Liver (tissue), 3 donors: ENCODE results near the gene NCOA6.

Experiments
- ATF3 ChIP-seq: IDR thresholded peaks from 2 replicates; pipeline ENCODE4 v1.6.1; 2016; ENCODE audit warnings: antibody characterized with exemption
- EGR1 ChIP-seq, 2 donors: IDR thresholded peaks; 2 replicates each; pipeline ENCODE4 v1.6.1; 2016 to 2018; ENCODE audit warnings: antibody characterized with exemption in 2 of 2, low read depth in 2 of 2
- FOXA1 ChIP-seq: IDR thresholded peaks from 2 replicates; pipeline ENCODE4 v1.6.1; 2016; ENCODE audit warnings: antibody characterized with exemption
- GABPA ChIP-seq, 2 donors: IDR thresholded peaks in 1 of 2; conservative IDR thresholded peaks in 1 of 2; 2 replicates each; pipeline ENCODE4 v1.6.1; 2016; ENCODE audit warnings: antibody characterized with exemption in 2 of 2, mild to moderate bottlenecking in 1 of 2, moderate library complexity in 1 of 2
- HNF4A ChIP-seq, 2 donors: conservative IDR thresholded peaks; 2 replicates each; pipeline ENCODE4 v1.6.1; 2016; ENCODE audit warnings: antibody characterized with exemption in 2 of 2, mild to moderate bottlenecking in 2 of 2
- JUND ChIP-seq, 2 donors: IDR thresholded peaks; 2 replicates each; pipeline ENCODE4 v1.6.1; 2016; ENCODE audit warnings: antibody characterized with exemption in 2 of 2
- MAX ChIP-seq: IDR thresholded peaks from 2 replicates; pipeline ENCODE4 v1.6.1; 2016; ENCODE audit warnings: antibody characterized with exemption
- RAD21 ChIP-seq, 2 donors: IDR thresholded peaks; 2 replicates each; pipeline ENCODE4 v1.6.1; 2016; ENCODE audit warnings: antibody characterized with exemption in 2 of 2, mild to moderate bottlenecking in 2 of 2
- TAF1 ChIP-seq: conservative IDR thresholded peaks from 2 replicates; pipeline ENCODE4 v1.6.1; 2016; ENCODE audit warnings: antibody characterized with exemption, mild to moderate bottlenecking
- YY1 ChIP-seq: IDR thresholded peaks from 2 replicates; pipeline ENCODE4 v1.6.1; 2016; ENCODE audit warnings: antibody characterized with exemption, mild to moderate bottlenecking
- TF ChIP-seq, protein P1 (sequence below): IDR thresholded peaks from 2 replicates; pipeline ENCODE4 v1.6.1; 2016; ENCODE audit warnings: antibody characterized with exemption
- TF ChIP-seq, protein P2 (sequence below): fragments of 150-350 bp; IDR thresholded peaks from 2 replicates; pipeline ENCODE4 v1.5.1; 2017; ENCODE audit warnings: improper control_type of control experiment, low read depth, low read length; ENCODE audit not compliant: missing input control
- donor health status: healthy.
- donor health status: healthy.

DNA sequence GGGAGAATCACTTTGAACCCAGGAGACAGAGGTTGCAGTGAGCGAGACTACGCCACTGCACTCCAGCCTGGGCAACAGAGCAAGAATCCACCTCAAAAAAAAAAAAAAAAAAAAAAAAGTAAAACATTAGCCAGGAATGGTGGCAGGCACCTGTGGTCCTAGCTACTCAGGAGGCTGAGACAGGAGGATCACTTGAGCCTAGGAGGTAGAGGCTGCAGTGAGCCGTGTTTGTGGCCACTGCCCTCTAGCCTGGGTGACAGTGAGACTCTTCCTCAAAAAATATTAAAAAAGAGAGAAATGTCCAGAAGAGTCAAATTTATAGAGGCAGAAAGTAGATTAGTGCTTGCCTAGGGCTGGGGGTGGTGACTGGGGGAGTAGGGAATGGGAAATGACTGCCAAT, 141.8 kb downstream of the NCOA6 start:
- TF ChIP-seq TAF1 (no peak), RAD21 (IDR thresholded peaks at IDR 0.05) (no peak), MAX (no peak), JUND (IDR thresholded peaks at IDR 0.05) (no peak), ATF3 (no peak), GABPA (IDR thresholded peaks at IDR 0.05 in 1 of 2, conservative IDR thresholded peaks at IDR 0.05 in 1 of 2) (no peak), EGR1 (IDR thresholded peaks at IDR 0.05; ENCODE audit: low read depth in 2 of 2) (no peak), HNF4A (conservative IDR thresholded peaks at IDR 0.05) (no peak), FOXA1 (no peak), YY1 (no peak)
- TF ChIP-seq, protein P1, sequence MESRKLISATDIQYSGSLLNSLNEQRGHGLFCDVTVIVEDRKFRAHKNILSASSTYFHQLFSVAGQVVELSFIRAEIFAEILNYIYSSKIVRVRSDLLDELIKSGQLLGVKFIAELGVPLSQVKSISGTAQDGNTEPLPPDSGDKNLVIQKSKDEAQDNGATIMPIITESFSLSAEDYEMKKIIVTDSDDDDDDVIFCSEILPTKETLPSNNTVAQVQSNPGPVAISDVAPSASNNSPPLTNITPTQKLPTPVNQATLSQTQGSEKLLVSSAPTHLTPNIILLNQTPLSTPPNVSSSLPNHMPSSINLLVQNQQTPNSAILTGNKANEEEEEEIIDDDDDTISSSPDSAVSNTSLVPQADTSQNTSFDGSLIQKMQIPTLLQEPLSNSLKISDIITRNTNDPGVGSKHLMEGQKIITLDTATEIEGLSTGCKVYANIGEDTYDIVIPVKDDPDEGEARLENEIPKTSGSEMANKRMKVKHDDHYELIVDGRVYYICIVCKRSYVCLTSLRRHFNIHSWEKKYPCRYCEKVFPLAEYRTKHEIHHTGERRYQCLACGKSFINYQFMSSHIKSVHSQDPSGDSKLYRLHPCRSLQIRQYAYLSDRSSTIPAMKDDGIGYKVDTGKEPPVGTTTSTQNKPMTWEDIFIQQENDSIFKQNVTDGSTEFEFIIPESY, result no peak
- TF ChIP-seq, protein P2, sequence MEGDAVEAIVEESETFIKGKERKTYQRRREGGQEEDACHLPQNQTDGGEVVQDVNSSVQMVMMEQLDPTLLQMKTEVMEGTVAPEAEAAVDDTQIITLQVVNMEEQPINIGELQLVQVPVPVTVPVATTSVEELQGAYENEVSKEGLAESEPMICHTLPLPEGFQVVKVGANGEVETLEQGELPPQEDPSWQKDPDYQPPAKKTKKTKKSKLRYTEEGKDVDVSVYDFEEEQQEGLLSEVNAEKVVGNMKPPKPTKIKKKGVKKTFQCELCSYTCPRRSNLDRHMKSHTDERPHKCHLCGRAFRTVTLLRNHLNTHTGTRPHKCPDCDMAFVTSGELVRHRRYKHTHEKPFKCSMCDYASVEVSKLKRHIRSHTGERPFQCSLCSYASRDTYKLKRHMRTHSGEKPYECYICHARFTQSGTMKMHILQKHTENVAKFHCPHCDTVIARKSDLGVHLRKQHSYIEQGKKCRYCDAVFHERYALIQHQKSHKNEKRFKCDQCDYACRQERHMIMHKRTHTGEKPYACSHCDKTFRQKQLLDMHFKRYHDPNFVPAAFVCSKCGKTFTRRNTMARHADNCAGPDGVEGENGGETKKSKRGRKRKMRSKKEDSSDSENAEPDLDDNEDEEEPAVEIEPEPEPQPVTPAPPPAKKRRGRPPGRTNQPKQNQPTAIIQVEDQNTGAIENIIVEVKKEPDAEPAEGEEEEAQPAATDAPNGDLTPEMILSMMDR, result no peak
